ENCODE measurements around the gene CXCL6. TPM values are rescaled to one million over a fixed set of nuclear protein-coding genes. Genes with fewer than 3 reads are reported as not detected.

Gene CXCL6
- total RNA-seq (2022; extraction: Qiagen RNA extraction), result not detected in 5 replicates

DNA sequence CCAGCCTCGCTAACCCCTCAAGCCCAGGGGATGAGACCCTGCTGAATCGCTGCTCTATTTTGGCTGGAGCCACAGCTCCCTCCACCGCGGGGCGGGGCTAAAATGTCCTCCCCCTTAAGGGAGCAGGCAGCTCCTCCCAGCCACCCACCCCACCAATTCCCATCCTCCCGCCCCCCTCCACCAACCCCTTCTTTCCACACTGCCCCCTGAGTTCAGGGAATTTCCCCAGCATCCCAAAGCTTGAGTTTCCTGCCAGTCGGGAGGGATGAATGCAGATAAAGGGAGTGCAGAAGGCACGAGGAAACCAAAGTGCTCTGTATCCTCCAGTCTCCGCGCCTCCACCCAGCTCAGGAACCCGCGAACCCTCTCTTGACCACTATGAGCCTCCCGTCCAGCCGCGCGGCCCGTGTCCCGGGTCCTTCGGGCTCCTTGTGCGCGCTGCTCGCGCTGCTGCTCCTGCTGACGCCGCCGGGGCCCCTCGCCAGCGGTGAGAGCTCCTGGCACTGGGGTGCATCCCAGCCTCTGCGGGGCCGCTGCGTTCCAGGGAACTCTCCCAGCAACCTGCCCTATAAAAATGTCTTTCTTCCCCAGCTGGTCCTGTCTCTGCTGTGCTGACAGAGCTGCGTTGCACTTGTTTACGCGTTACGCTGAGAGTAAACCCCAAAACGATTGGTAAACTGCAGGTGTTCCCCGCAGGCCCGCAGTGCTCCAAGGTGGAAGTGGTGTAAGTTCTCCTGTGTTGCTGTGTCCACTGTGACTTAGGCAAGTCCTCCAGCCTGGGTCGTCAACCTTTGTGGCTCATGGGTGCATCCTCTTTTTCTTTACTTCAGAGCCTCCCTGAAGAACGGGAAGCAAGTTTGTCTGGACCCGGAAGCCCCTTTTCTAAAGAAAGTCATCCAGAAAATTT lies at the start of gene CXCL6:
Gene CXCL6 (plus strand): TSS at position 306 of the 907 bp plus-strand sequence. CDS start 73 bp downstream, at position 379.

DNA sequence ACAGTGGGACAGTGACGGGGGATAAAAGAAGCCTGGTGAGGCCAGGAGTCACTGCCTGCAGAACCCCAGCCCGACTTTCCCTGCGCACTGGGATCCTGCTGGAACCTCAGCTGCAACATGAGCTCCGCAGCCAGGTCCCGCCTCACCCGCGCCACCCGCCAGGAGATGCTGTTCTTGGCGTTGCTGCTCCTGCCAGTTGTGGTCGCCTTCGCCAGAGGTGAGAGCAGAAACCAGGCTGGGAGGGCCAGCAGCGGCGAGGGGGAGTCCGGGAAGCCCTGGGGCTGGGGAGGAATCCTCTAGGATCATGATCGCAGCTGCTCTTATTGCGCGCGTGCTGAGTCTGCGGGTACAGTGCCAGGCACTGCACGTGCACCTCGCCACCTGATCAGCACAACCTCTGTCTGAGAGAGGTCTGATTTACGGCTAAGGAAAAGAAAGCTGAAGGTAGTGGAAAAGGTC lies 16.8 kb downstream of the CXCL6 start, which contains the start of gene PF4V1:
Gene PF4V1 (plus strand): TSS at position 51 of the 459 bp plus-strand sequence. CDS start 67 bp downstream, at position 118.

DNA sequence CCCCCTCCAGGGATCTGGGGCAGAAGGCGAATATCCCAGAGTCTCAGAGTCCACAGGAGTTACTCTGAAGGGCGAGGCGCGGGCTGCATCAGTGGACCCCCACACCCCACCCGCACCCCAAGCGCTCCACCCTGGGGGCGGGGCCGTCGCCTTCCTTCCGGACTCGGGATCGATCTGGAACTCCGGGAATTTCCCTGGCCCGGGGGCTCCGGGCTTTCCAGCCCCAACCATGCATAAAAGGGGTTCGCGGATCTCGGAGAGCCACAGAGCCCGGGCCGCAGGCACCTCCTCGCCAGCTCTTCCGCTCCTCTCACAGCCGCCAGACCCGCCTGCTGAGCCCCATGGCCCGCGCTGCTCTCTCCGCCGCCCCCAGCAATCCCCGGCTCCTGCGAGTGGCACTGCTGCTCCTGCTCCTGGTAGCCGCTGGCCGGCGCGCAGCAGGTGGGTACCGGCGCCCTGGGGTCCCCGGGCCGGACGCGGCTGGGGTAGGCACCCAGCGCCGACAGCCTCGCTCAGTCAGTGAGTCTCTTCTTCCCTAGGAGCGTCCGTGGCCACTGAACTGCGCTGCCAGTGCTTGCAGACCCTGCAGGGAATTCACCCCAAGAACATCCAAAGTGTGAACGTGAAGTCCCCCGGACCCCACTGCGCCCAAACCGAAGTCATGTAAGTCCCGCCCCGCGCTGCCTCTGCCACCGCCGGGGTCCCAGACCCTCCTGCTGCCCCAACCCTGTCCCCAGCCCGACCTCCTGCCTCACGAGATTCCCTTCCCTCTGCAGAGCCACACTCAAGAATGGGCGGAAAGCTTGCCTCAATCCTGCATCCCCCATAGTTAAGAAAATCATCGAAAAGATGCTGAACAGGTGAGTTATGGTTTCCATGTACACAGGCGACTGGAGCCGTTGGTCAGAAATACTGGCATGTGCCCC lies 32.9 kb downstream of the CXCL6 start, which contains the start of gene CXCL1:
Gene CXCL1 (plus strand): TSS at position 264 of the 926 bp plus-strand sequence. CDS start 78 bp downstream, at position 342.

Other genes with a start within 250 kb of the CXCL6 start
- 0.52 to 1.0 TPM (median 0.88 TPM) in 5 replicates for gene RASSF6, start 216.2 kb upstream of the CXCL6 start, total RNA-seq (2022; extraction: Qiagen RNA extraction)
- 5.2 to 15.3 TPM (median 9.0 TPM) in 5 replicates for gene CXCL8, start 96.1 kb upstream of the CXCL6 start, total RNA-seq (2022; extraction: Qiagen RNA extraction)
- not detected in 5 replicates for gene PF4V1, start 16.6 kb downstream of the CXCL6 start, total RNA-seq (2022; extraction: Qiagen RNA extraction)
- 6.0 to 8.7 TPM (median 7.9 TPM) in 5 replicates for gene CXCL1, start 32.7 kb downstream of the CXCL6 start, total RNA-seq (2022; extraction: Qiagen RNA extraction)
- 0.72 to 1.2 TPM (median 1.1 TPM) in 5 replicates for gene PF4, start 145.3 kb downstream of the CXCL6 start, total RNA-seq (2022; extraction: Qiagen RNA extraction)
- 0.21 TPM in 1 of 5 replicates, not detected in the others for gene PPBP, start 151.5 kb downstream of the CXCL6 start, total RNA-seq (2022; extraction: Qiagen RNA extraction)
- 31.9 to 38.4 TPM (median 35.3 TPM) in 5 replicates for gene CXCL5, start 162.0 kb downstream of the CXCL6 start, total RNA-seq (2022; extraction: Qiagen RNA extraction)
- gene CXCL3, start 202.0 kb downstream of the CXCL6 start, total RNA-seq (2022; extraction: Qiagen RNA extraction), result 2.8 to 4.8 TPM (median 4.3 TPM) in 5 replicates